Activated T-cell treated with anti-CD3 and anti-CD28 coated beads, Interleukin-2, amount 50 U/mL, for 24 hours (primary cell): ENCODE measurements around the gene RARG.

Experiments
- DNase-seq: peaks from one replicate; pipeline ENCODE4 v3.0.0-alpha.2; 2020
- H3K27ac Mint-ChIP-seq: 2 replicates; pipeline ENCODE4 v1.8.0; 2020; ENCODE audit warnings: mild to moderate bottlenecking, mixed read lengths
- H3K27me3 Mint-ChIP-seq: 2 replicates; pipeline ENCODE4 v1.8.0; 2020; ENCODE audit warnings: mixed read lengths
- H3K36me3 Mint-ChIP-seq: 2 replicates; pipeline ENCODE4 v1.8.0; 2020; ENCODE audit warnings: low read depth, mixed read lengths
- H3K4me1 Mint-ChIP-seq: 2 replicates; pipeline ENCODE4 v1.8.0; 2020; ENCODE audit warnings: low read depth, mixed read lengths
- H3K4me3 Mint-ChIP-seq: 2 replicates; pipeline ENCODE4 v1.8.0; 2020; ENCODE audit warnings: mild to moderate bottlenecking, moderate library complexity, mixed read lengths
- H3K9me3 Mint-ChIP-seq: 2 replicates; pipeline ENCODE4 v1.8.0; 2020; ENCODE audit warnings: mixed read lengths

Gene RARG

GRCh38 chr12:53198486-53199110, 33.4 kb downstream of the RARG start:
- no peaks in the 10 kb centered on the region for H3K9me3 Mint-ChIP-seq
- no peaks in the 10 kb centered on the region for H3K27me3 Mint-ChIP-seq
- peaks cover 66% of the 10 kb centered on the region for H3K4me1 Mint-ChIP-seq
- H3K27ac Mint-ChIP-seq: peak overlapping the region; percentile 85
- H3K4me3 Mint-ChIP-seq: peak overlapping the region; percentile 70
- peaks cover 76% of the 10 kb centered on the region for H3K36me3 Mint-ChIP-seq
- peak; percentile 53 for DNase-seq

GRCh38 chr12:53197011-53197640, 34.9 kb downstream of the RARG start:
- no peak overlapping the region for H3K4me3 Mint-ChIP-seq
- no peaks in the 10 kb centered on the region for H3K27me3 Mint-ChIP-seq
- no peaks in the 10 kb centered on the region for H3K9me3 Mint-ChIP-seq
- peaks cover 56% of the 10 kb centered on the region for H3K4me1 Mint-ChIP-seq
- H3K36me3 Mint-ChIP-seq: peaks cover 84% of the 10 kb centered on the region
- no peak for DNase-seq
- H3K27ac Mint-ChIP-seq: peak overlapping the region; percentile 59

DNA sequence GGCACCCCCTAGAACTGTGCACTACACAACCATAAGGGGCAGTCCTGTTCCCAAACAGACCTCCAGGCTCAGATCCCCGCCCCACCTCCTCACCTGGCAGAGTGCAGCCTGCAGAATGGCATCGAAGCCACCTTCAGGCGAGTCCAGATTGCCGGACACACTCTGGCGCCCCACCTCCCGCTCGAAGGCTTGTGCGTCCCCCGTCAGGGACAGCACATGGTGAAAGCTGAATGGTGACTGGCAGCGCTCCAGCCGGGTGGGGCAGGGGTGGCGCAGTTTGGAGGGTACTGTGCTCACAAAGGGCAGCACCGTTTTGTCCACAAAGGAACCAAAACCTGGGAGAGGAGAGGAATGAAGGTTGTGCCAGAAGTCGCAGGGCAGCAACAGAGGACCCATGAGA, 35.5 kb downstream of the RARG start:
- DNase-seq: no peak
- Mint-ChIP-seq H3K9me3 (no peaks in the 10 kb centered on the region), H3K4me3 (no peak overlapping the region), H3K27ac (peak overlapping the region; percentile 59), H3K27me3 (no peaks in the 10 kb centered on the region), H3K36me3 (peaks cover 87% of the 10 kb centered on the region), H3K4me1 (peaks cover 53% of the 10 kb centered on the region)

DNA sequence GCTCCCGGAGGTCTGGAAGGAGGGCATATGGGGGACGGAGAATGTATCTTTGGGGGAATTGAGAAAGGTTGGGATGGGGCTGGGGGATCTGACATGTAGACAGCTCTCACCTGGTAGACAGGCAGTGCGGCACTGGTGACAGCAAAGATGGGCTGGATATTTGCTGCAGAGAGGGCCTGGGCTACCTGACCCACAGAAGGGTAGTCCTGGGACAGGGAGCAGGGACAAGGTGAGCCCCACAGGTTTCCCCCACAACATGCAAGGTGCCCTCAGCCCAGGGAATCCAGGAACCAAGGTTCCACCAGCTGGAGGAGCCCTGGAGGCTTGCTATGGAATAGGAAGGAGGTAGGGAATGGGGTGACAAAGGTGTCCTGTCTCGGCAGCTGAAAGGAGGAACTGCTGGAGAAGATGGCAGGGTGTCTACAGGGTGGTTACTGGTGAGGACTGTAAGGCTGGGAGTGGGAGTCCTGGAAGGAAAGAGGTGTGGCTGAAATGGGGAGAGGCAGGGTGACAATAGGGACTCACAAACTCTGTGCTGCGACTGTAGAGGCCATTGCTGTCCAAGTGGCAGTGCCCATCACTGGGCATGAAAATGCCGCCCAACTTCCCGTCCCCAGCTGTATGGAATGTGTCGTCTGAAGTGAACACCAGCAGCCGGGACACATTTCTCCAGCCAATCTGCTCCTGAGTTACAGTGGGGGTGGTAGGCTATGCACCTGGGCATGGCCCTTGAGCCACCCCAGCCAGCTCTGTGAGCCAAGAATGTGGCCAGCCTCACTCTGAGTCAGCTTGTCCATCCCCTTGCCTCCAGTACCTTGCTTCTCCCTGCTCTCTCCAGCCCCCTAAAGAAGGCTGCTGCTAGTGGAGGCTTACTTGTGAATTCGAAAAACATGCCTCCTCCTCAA, 36.2 kb downstream of the RARG start:
- H3K9me3 Mint-ChIP-seq: no peaks in the 10 kb centered on the region
- peaks cover 88% of the 10 kb centered on the region for H3K36me3 Mint-ChIP-seq
- H3K4me3 Mint-ChIP-seq: no peak overlapping the region
- no peaks in the 10 kb centered on the region for H3K27me3 Mint-ChIP-seq
- H3K4me1 Mint-ChIP-seq: peaks cover 50% of the 10 kb centered on the region
- H3K27ac Mint-ChIP-seq: peak overlapping the region; percentile 73
- DNase-seq: no peak

- Mint-ChIP-seq H3K36me3 (peaks cover 88% of the 10 kb centered on the region), H3K9me3 (no peaks in the 10 kb centered on the region), H3K4me3 (no peak overlapping the region), H3K27ac (peak overlapping the region; percentile 73), H3K4me1 (peaks cover 48% of the 10 kb centered on the region), H3K27me3 (no peaks in the 10 kb centered on the region)
- no peak for DNase-seq
These were observed 37.0 kb downstream of the RARG start for GRCh38 chr12:53194973-53195372.

DNA sequence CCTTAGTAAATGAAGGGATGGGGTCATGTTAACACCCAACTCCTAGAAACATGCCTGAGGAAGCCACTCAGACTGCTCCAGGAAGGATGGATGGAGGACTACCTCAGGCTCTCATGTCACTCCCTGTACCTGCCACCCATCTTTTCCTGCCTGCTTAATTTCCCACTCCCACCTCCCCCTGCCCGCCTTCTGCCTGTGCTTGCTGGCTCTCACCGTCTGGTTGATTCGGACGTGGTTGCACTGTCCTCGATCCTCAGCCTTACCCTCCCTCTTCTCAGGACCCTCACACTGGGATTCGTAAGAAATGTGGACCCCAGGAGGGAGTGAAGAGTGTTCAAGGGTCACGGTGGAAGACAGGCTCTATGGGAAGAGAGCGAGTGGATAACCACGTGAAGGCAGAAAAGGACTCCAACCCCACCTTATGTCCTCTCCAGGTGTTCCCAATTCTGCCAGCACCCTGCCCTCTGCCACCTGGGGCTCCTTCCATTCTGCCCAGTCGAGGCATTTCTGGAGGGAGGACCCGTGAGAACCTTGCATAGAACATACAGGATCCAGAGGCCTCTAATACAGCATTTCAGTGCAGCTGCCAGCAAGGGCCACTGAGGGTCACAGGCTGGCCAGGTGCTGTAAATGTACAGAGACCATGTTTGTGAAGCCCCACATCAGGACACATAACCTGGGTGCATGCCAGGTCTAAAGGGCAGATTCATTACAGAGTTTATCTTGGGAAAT, 37.9 kb downstream of the RARG start:
- Mint-ChIP-seq H3K27ac (peak overlapping the region; percentile 84), H3K36me3 (peaks cover 90% of the 10 kb centered on the region), H3K27me3 (no peaks in the 10 kb centered on the region), H3K4me1 (peaks cover 46% of the 10 kb centered on the region), H3K9me3 (no peaks in the 10 kb centered on the region), H3K4me3 (no peak overlapping the region)
- DNase-seq: no peak

DNA sequence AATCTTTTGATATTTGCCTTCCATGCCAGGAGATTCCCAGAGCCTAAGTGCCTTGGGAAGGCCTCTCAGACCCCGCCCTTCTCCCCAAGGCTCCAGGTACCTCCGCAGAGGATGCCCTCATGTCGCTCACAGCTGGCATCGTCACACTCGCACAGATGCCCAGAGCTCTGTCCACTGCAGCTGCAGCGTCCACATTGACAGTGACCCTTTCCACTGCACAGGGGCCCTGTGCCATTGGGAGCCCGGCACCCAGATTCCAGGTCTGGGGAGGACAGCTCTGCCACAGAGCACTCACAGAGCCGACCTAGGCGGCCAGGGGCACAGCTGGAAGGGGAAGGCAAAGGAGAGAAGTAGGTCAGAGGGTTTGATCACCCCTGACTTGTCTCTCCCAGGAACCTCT, 39.0 kb downstream of the RARG start:
- Mint-ChIP-seq H3K4me3 (no peak overlapping the region), H3K4me1 (peaks cover 39% of the 10 kb centered on the region), H3K27ac (peak overlapping the region; percentile 84), H3K36me3 (peaks cover 93% of the 10 kb centered on the region), H3K27me3 (no peaks in the 10 kb centered on the region), H3K9me3 (no peaks in the 10 kb centered on the region)
- DNase-seq: no peak

DNA sequence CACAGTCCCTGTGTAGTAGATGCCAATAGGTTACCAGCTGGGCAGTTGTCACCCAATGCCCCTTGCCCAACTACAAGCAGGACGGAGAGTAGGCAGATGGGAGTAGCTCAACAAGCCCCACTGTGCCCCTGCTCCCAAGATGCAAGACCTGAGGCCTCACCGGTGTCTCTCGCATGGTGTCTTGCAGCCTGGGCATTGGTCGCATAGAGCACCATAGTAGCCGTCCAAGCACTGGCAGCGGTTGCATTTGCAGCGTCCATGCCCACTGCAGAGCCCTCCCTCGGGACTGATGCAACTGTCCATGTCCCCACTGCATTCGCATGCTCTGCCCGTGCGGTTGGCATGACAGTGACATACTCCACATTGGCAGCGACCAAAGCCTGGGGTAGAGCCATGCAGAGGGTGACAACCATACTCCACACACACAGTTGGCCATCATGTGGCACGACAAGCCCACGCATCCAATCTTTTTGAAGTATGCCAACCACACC, 39.4 kb downstream of the RARG start:
- H3K36me3 Mint-ChIP-seq: peaks cover 95% of the 10 kb centered on the region

DNA sequence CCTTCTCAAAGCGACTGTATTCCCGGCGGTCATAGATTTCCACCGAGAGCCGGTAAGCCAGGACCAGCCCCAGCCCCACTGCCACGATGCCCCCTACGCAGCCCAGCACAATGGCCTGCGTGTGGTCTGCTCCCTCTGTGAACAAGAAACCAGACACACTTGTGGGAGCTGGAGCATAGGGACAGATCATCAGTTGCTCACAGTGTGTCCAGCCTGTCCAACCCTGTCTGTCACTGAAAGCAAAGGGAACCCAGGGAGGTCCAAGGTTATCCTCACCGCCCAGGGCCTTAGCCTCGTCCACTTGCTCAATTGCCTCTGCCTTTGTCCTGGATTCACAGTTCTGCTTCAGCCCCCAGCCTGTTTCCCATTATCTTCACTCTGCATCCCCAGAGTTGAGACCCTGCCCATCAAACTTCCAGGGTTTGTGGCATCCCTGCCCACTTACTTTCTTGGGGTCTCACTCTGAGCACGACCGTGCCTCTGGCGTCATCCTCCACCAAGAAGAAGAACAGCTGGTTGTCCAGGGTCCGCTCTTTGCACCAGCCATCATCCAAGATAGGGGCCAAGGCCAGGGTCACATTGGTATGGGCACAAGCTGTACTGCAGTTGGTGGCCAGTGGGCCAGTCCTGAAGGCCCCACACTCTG, 40.0 kb downstream of the RARG start:
- Mint-ChIP-seq H3K27me3 (no peaks in the 10 kb centered on the region), H3K4me1 (peaks cover 32% of the 10 kb centered on the region), H3K27ac (peak overlapping the region; percentile 63), H3K4me3 (no peak overlapping the region), H3K9me3 (no peaks in the 10 kb centered on the region), H3K36me3 (peaks cover 96% of the 10 kb centered on the region)
- DNase-seq: no peak

More for the DNA sequence above, 39.4 kb downstream of the RARG start:
- DNase-seq: no peak
- Mint-ChIP-seq H3K9me3 (no peaks in the 10 kb centered on the region), H3K4me1 (peaks cover 35% of the 10 kb centered on the region), H3K27ac (peak overlapping the region; percentile 84), H3K27me3 (no peaks in the 10 kb centered on the region), H3K4me3 (no peak overlapping the region)

- Mint-ChIP-seq H3K4me1 (peaks cover 26% of the 10 kb centered on the region), H3K36me3 (peaks cover 96% of the 10 kb centered on the region), H3K9me3 (no peaks in the 10 kb centered on the region), H3K27me3 (no peaks in the 10 kb centered on the region), H3K27ac (peak overlapping the region; percentile 63), H3K4me3 (no peak overlapping the region)
- DNase-seq: no peak
These were observed 40.7 kb downstream of the RARG start for GRCh38 chr12:53191096-53191884.

GRCh38 chr12:53190108-53190729, 41.8 kb downstream of the RARG start:
- peaks cover 96% of the 10 kb centered on the region for H3K36me3 Mint-ChIP-seq
- DNase-seq: peak; percentile 67
- H3K9me3 Mint-ChIP-seq: no peaks in the 10 kb centered on the region
- H3K4me1 Mint-ChIP-seq: peaks cover 25% of the 10 kb centered on the region
- H3K4me3 Mint-ChIP-seq: no peak overlapping the region
- no peaks in the 10 kb centered on the region for H3K27me3 Mint-ChIP-seq
- H3K27ac Mint-ChIP-seq: peak overlapping the region; percentile 82

DNA sequence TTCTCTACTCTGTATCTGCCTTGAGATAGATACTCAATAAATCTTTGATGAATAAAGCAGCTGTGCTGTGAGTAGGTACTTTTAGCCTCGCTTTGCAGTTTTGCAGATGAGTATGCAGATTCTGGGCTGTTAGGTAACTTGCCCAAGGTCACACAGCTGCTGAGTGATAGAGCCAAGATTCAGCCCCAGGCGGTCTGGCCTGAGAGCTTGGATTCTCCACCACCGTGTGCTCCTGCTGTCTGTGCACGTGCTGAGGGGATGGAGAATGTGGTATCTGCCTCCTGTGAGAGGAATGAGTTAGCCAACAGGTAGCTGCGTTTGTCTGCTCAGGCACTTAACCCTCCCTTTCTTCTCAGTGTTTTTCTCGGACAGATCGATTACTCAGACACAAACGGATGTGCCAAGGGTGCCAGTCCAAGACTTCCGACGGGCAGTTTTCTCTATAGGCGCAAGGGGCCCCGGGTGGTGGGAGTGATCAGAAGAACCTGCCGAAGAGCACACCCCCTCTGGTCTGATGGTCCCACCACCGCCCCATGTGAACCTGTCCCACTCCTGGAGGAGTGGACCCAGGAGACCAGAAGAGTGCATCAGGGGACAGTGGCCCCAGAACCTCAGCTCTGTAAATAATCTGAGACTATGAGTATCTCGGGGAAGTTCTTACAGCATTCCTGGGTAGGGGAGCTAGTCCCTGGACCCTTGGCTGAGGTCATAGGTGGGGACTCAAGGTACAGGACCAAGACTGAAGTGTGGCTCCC, 44.7 kb downstream of the RARG start:
- peak overlapping the region; percentile 76 for H3K27ac Mint-ChIP-seq
- H3K27me3 Mint-ChIP-seq: no peaks in the 10 kb centered on the region
- H3K4me3 Mint-ChIP-seq: no peak overlapping the region
- no peak for DNase-seq
- H3K9me3 Mint-ChIP-seq: no peaks in the 10 kb centered on the region
- peaks cover 96% of the 10 kb centered on the region for H3K36me3 Mint-ChIP-seq
- H3K4me1 Mint-ChIP-seq: peaks cover 51% of the 10 kb centered on the region
